ENCODE data around the gene GPC6. TPM values are rescaled to one million over a fixed set of nuclear protein-coding genes. Genes with fewer than 3 reads are reported as not detected.

The GPC6 gene
- total RNA-seq, 1 donor from 2014 or later = not detected

- ATAC-seq (ENCODE audit: low read depth) (no peak), DNase-seq (no peak)
- no peaks in the 10 kb centered on the region for H3K36me3 Mint-ChIP-seq (ENCODE audit: low read depth)
- no peaks in the 10 kb centered on the region for H3K9me3 Mint-ChIP-seq
- intact Hi-C loops (cut with micrococcal nuclease) = no loop called here
- H3K27me3 Mint-ChIP-seq = peaks cover 5% of the 10 kb centered on the region
- H3K4me1 Mint-ChIP-seq = no peaks in the 10 kb centered on the region
- ChIA-PET POLR2A (no interaction called here), CTCF (no interaction called here)
- H3K27ac Mint-ChIP-seq = no peak overlapping the region
- no peak overlapping the region for H3K4me3 Mint-ChIP-seq
- no peak for TF ChIP-seq CTCF (IDR thresholded peaks at IDR 0.05)
These were observed 965.9 kb downstream of the GPC6 start for GRCh38 chr13:94192431-94192975.

DNA sequence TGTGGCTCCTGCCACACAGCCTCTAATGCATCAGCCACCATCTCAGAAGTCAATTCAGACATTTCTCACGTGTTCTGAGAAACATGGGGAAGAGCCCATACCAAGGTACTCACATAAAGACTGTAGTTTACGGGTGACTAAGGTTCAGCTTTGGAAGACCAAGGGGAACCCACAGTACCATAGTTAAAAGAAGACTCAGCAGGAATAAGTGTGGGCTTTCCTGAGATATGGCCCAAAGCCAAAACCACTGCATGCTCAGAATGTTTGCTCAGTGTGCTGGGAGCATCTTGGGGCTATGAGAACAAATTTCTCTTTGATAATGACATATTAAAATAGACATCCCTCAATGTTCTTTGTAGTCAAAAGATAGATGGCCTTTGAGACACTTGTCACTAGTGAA, 969.1 kb downstream of the GPC6 start:
- TF ChIP-seq CTCF (IDR thresholded peaks at IDR 0.05) = no peak
- POLR2A ChIA-PET = no interaction called here
- H3K36me3 Mint-ChIP-seq (ENCODE audit: low read depth) = no peaks in the 10 kb centered on the region
- no peaks in the 10 kb centered on the region for H3K4me1 Mint-ChIP-seq
- intact Hi-C loops (cut with micrococcal nuclease) = no loop called here
- CTCF ChIA-PET = no interaction called here
- no peak overlapping the region for H3K4me3 Mint-ChIP-seq
- no peak overlapping the region for H3K27ac Mint-ChIP-seq
- no peak for DNase-seq
- peaks cover 6% of the 10 kb centered on the region for H3K27me3 Mint-ChIP-seq
- no peak for ATAC-seq (ENCODE audit: low read depth)
- no peaks in the 10 kb centered on the region for H3K9me3 Mint-ChIP-seq

GRCh38 chr13:94196413-94196812, 969.8 kb downstream of the GPC6 start:
- Mint-ChIP-seq H3K27me3 (peaks cover 6% of the 10 kb centered on the region), H3K9me3 (no peaks in the 10 kb centered on the region), H3K27ac (no peak overlapping the region), H3K36me3 (ENCODE audit: low read depth) (no peaks in the 10 kb centered on the region), H3K4me1 (no peaks in the 10 kb centered on the region), H3K4me3 (no peak overlapping the region)
- ATAC-seq (ENCODE audit: low read depth) (no peak), DNase-seq (no peak)
- intact Hi-C loops (cut with micrococcal nuclease) = no loop called here
- POLR2A ChIA-PET = no interaction called here
- no peak for TF ChIP-seq CTCF (IDR thresholded peaks at IDR 0.05)
- CTCF ChIA-PET = no interaction called here

DNA sequence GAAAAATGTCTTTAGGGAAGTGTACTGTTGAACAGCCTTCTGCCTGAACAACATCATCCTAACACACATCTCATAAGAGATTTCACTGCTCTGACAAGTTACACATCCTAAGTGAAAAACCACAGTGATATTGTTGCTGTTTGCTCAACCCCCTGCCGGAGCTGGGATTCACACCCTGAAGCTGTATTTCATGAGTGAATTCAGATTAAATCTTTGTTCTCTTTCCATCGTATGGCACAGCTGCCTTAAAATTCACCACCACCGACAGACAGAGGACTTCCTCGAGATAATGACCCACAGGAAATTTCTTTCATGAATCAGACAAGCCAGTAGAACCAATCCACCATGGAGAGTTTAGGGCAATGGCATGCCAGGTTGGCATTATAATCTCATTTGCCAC, 972.1 kb downstream of the GPC6 start:
- TF ChIP-seq CTCF (IDR thresholded peaks at IDR 0.05) = no peak
- H3K4me1 Mint-ChIP-seq = no peaks in the 10 kb centered on the region
- H3K36me3 Mint-ChIP-seq (ENCODE audit: low read depth) = no peaks in the 10 kb centered on the region
- H3K9me3 Mint-ChIP-seq = no peaks in the 10 kb centered on the region
- H3K4me3 Mint-ChIP-seq = no peak overlapping the region
- ChIA-PET CTCF (no interaction called here), POLR2A (no interaction called here)
- H3K27ac Mint-ChIP-seq = no peak overlapping the region
- H3K27me3 Mint-ChIP-seq = peaks cover 6% of the 10 kb centered on the region
- ATAC-seq (ENCODE audit: low read depth) (no peak), DNase-seq (no peak)
- intact Hi-C loops (cut with micrococcal nuclease) = no loop called here

DNA sequence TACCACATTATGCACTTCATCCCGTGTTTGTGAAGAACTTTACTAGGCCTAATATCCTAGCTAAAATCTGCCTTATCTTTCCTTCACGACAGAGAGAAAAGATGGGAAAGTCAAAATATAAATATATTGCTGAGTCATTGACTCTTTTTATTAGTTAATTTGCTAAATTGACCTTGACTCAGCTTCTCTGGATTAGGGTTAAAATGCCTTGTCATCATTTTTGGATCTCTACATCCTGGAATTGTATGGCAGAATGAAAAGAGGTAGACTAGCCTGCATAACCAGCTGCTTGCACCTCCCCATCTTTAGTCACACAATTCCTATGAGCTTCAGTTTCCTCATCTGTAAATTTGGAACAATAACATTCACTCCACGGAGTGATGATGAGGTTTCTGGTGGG, 972.5 kb downstream of the GPC6 start:
- DNase-seq (no peak), ATAC-seq (ENCODE audit: low read depth) (no peak)
- intact Hi-C loops (cut with micrococcal nuclease) = no loop called here
- TF ChIP-seq CTCF (IDR thresholded peaks at IDR 0.05) = no peak
- Mint-ChIP-seq H3K27me3 (peaks cover 6% of the 10 kb centered on the region), H3K9me3 (no peaks in the 10 kb centered on the region), H3K36me3 (ENCODE audit: low read depth) (no peaks in the 10 kb centered on the region), H3K4me3 (no peak overlapping the region), H3K4me1 (no peaks in the 10 kb centered on the region), H3K27ac (no peak overlapping the region)
- POLR2A ChIA-PET = no interaction called here
- CTCF ChIA-PET = no interaction called here
